Chondrocyte (in vitro differentiated cells): ENCODE measurements around the gene TMEM132C. TPM values are rescaled to one million over a fixed set of nuclear protein-coding genes. Genes with fewer than 3 reads are reported as not detected.

ENCODE experiments used
- DNase-seq: peaks from one replicate; pipeline ENCODE4 v3.0.0; 2021; ENCODE audit warnings: mixed read lengths, low spot score
- H3K27ac Mint-ChIP-seq: one replicate; pipeline ENCODE4 v1.8.0; 2021; ENCODE audit warnings: mild to moderate bottlenecking, moderate library complexity, mixed read lengths; ENCODE audit not compliant: unreplicated experiment
- H3K27me3 Mint-ChIP-seq: 2 replicates; pipeline ENCODE4 v1.8.0; 2021; ENCODE audit warnings: low read depth, mixed read lengths
- H3K36me3 Mint-ChIP-seq: 2 replicates; pipeline ENCODE4 v1.8.0; 2021; ENCODE audit warnings: low read depth, mixed read lengths
- H3K4me1 Mint-ChIP-seq: 2 replicates; pipeline ENCODE4 v1.8.0; 2021; ENCODE audit warnings: low read depth, mild to moderate bottlenecking, mixed read lengths
- H3K4me3 Mint-ChIP-seq: one replicate; pipeline ENCODE4 v1.8.0; 2021; ENCODE audit warnings: mild to moderate bottlenecking, moderate library complexity, mixed read lengths; ENCODE audit not compliant: unreplicated experiment
- H3K9me3 Mint-ChIP-seq: 2 replicates; pipeline ENCODE4 v1.8.0; 2021; ENCODE audit warnings: low read depth, mixed read lengths
- total RNA-seq: library from RNA; stranded (reverse); gene quantifications from 3 replicates; pipeline ENCODE4 v1.2.1, GENCODE V29; 2021
- TF ChIP-seq, protein P1 (sequence below): fragments of 200-600 bp; sonication (generic); IDR thresholded peaks from 2 replicates; pipeline ENCODE4 v1.5.0; 2021; ENCODE audit warnings: antibody characterized with exemption, mild to moderate bottlenecking, moderate library complexity

The TMEM132C gene
- total RNA-seq, 1 donor from 2014 or later: not detected

DNA sequence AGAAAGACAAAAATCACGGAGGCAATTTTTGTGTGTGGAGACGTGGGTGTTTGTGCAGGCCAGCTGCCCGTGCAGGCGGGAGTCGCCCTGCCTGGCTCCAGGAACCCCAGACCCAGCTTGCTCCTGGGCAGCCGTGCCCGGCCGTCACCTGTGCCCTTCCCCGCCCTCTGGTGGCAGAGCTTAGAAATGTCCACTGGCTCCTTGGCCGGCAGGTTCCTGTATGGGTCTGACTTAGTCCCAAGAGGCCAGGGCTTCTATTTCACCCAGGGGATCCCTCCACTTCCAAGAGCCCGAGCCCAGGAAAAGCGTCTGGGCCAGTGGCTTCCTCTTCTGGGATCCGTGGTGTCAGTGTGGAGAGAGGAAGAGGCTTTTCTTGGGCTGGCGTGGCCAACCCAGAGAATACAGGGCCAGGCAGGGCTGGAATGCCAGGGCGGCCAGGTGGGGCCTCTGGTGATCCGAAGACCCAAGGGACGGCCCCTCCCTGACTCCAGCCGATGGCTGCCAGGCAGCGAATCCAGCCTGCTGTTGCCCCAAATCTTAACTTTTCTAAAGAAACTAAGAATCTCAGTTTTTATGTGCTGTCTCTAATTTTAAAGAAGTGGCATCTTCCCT lies 120.9 kb downstream of the TMEM132C start:
- TF ChIP-seq, protein P1, sequence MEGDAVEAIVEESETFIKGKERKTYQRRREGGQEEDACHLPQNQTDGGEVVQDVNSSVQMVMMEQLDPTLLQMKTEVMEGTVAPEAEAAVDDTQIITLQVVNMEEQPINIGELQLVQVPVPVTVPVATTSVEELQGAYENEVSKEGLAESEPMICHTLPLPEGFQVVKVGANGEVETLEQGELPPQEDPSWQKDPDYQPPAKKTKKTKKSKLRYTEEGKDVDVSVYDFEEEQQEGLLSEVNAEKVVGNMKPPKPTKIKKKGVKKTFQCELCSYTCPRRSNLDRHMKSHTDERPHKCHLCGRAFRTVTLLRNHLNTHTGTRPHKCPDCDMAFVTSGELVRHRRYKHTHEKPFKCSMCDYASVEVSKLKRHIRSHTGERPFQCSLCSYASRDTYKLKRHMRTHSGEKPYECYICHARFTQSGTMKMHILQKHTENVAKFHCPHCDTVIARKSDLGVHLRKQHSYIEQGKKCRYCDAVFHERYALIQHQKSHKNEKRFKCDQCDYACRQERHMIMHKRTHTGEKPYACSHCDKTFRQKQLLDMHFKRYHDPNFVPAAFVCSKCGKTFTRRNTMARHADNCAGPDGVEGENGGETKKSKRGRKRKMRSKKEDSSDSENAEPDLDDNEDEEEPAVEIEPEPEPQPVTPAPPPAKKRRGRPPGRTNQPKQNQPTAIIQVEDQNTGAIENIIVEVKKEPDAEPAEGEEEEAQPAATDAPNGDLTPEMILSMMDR: peak; percentile 74
- H3K4me1 Mint-ChIP-seq: no peaks in the 10 kb centered on the region
- no peaks in the 10 kb centered on the region for H3K9me3 Mint-ChIP-seq
- H3K36me3 Mint-ChIP-seq: no peaks in the 10 kb centered on the region
- H3K27me3 Mint-ChIP-seq: peaks cover 14% of the 10 kb centered on the region
- no peak for DNase-seq
- no peak overlapping the region for H3K4me3 Mint-ChIP-seq
- H3K27ac Mint-ChIP-seq: no peak overlapping the region

GRCh38 chr12:128388461-128389000 lies 121.6 kb downstream of the TMEM132C start:
- H3K4me3 Mint-ChIP-seq: no peak overlapping the region
- no peak overlapping the region for H3K27ac Mint-ChIP-seq
- no peaks in the 10 kb centered on the region for H3K9me3 Mint-ChIP-seq
- TF ChIP-seq, protein P1: no peak
- no peaks in the 10 kb centered on the region for H3K4me1 Mint-ChIP-seq
- no peaks in the 10 kb centered on the region for H3K36me3 Mint-ChIP-seq
- H3K27me3 Mint-ChIP-seq: peaks cover 13% of the 10 kb centered on the region
- no peak for DNase-seq

GRCh38 chr12:128393346-128393745 lies 126.4 kb downstream of the TMEM132C start:
- no peaks in the 10 kb centered on the region for H3K9me3 Mint-ChIP-seq

GRCh38 chr12:128394137-128394536 lies 127.2 kb downstream of the TMEM132C start:
- no peaks in the 10 kb centered on the region for H3K4me1 Mint-ChIP-seq
- H3K9me3 Mint-ChIP-seq: no peaks in the 10 kb centered on the region
- no peak overlapping the region for H3K27ac Mint-ChIP-seq
- H3K36me3 Mint-ChIP-seq: no peaks in the 10 kb centered on the region
- TF ChIP-seq, protein P1: no peak
- H3K4me3 Mint-ChIP-seq: no peak overlapping the region
- DNase-seq: no peak
- H3K27me3 Mint-ChIP-seq: peaks cover 3% of the 10 kb centered on the region

More at GRCh38 chr12:128393346-128393745, 126.4 kb downstream of the TMEM132C start:
- Mint-ChIP-seq H3K27me3 (peaks cover 5% of the 10 kb centered on the region), H3K36me3 (no peaks in the 10 kb centered on the region), H3K4me1 (no peaks in the 10 kb centered on the region), H3K4me3 (no peak overlapping the region), H3K27ac (no peak overlapping the region)
- TF ChIP-seq, protein P1: no peak
- no peak for DNase-seq

DNA sequence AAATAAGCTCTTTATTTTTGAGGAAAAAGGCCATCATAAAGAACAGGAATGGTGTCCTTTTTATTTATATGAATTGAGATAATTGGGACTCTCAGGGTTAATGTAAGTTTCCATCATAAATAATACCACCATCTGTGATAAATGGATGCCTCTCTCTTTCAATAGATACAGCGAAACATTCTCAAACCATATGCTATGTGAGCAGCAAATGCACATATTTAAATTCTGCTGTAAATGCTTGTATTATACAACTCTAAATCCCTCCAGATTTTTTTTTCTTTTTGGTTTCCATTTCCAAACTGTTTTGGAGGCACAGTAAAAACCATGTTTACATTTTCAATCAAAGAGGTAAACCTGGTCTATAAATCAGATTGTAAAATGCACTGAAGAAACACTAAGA lies 132.3 kb downstream of the TMEM132C start:
- Mint-ChIP-seq H3K4me1 (no peaks in the 10 kb centered on the region), H3K9me3 (no peaks in the 10 kb centered on the region), H3K36me3 (no peaks in the 10 kb centered on the region), H3K27ac (no peak overlapping the region), H3K27me3 (peaks cover 5% of the 10 kb centered on the region), H3K4me3 (no peak overlapping the region)
- no peak for DNase-seq
- TF ChIP-seq, protein P1: no peak
